ENCODE data around the gene NOC4L.

GRCh38 chr12:132148368-132149045 lies 4.2 kb downstream of the NOC4L start:
- TF ChIP-seq CTCF (IDR thresholded peaks at IDR 0.05) (no peak), POLR2A (IDR thresholded peaks at IDR 0.05) (no peak)
